Measurements from ENCODE around the gene SPRED3. TPM values are rescaled to one million over a fixed set of nuclear protein-coding genes. Genes with fewer than 3 reads are reported as not detected.

The SPRED3 gene
- total and polyA plus RNA-seq, 9 of the 15 experiments (the other 6 are each of a cell fraction or from before 2014, with no cell fraction given): 0.05 to 1.3 (median 0.36) TPM

DNA sequence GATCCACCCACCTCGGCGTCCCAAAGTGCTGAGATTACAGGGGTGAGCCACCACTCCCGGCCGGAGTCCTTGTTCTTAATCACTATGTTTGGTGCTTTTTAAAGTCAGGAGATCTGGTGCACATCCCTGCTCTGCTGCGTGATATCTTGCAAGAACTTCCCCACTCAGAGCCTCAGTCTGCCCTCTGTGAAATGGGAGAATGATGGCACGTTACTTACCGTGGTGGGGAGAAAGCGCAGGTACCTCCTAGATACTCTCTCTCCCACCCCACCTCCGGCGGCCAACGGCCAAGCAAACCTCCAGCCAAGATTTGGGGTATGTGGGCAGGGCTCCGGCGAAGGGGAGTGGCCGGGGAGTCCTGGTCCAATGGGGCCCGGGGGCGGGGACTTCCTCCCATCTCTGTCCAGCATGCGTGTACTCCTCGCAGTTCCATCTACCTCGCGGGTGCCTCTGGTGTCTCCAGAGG, 44.8 kb downstream of the SPRED3 start, which contains the start of gene RYR1 (continued):
- TF ChIP-seq, protein P1, sequence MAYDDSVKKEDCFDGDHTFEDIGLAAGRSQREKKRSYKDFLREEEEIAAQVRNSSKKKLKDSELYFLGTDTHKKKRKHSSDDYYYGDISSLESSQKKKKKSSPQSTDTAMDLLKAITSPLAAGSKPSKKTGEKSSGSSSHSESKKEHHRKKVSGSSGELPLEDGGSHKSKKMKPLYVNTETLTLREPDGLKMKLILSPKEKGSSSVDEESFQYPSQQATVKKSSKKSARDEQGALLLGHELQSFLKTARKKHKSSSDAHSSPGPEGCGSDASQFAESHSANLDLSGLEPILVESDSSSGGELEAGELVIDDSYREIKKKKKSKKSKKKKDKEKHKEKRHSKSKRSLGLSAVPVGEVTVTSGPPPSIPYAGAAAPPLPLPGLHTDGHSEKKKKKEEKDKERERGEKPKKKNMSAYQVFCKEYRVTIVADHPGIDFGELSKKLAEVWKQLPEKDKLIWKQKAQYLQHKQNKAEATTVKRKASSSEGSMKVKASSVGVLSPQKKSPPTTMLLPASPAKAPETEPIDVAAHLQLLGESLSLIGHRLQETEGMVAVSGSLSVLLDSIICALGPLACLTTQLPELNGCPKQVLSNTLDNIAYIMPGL (CRISPR knock-in tag; IDR thresholded peaks at IDR 0.05): no peak
- TF ChIP-seq PHF8 (IDR thresholded peaks at IDR 0.05; ENCODE audit: borderline replicate concordance, low read length): no peak; the same call in 1 of the 2 replicates
- TF ChIP-seq, protein P2, sequence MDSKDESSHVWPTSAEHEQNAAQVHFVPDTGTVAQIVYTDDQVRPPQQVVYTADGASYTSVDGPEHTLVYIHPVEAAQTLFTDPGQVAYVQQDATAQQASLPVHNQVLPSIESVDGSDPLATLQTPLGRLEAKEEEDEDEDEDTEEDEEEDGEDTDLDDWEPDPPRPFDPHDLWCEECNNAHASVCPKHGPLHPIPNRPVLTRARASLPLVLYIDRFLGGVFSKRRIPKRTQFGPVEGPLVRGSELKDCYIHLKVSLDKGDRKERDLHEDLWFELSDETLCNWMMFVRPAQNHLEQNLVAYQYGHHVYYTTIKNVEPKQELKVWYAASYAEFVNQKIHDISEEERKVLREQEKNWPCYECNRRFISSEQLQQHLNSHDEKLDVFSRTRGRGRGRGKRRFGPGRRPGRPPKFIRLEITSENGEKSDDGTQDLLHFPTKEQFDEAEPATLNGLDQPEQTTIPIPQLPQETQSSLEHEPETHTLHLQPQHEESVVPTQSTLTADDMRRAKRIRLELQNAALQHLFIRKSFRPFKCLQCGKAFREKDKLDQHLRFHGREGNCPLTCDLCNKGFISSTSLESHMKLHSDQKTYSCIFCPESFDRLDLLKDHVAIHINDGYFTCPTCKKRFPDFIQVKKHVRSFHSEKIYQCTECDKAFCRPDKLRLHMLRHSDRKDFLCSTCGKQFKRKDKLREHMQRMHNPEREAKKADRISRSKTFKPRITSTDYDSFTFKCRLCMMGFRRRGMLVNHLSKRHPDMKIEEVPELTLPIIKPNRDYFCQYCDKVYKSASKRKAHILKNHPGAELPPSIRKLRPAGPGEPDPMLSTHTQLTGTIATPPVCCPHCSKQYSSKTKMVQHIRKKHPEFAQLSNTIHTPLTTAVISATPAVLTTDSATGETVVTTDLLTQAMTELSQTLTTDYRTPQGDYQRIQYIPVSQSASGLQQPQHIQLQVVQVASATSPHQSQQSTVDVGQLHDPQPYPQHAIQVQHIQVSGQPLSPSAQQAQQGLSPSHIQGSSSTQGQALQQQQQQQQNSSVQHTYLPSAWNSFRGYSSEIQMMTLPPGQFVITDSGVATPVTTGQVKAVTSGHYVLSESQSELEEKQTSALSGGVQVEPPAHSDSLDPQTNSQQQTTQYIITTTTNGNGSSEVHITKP (IDR thresholded peaks at IDR 0.05; ENCODE audit: partially characterized antibody): peak; percentile 74
- TF ChIP-seq, protein P3, sequence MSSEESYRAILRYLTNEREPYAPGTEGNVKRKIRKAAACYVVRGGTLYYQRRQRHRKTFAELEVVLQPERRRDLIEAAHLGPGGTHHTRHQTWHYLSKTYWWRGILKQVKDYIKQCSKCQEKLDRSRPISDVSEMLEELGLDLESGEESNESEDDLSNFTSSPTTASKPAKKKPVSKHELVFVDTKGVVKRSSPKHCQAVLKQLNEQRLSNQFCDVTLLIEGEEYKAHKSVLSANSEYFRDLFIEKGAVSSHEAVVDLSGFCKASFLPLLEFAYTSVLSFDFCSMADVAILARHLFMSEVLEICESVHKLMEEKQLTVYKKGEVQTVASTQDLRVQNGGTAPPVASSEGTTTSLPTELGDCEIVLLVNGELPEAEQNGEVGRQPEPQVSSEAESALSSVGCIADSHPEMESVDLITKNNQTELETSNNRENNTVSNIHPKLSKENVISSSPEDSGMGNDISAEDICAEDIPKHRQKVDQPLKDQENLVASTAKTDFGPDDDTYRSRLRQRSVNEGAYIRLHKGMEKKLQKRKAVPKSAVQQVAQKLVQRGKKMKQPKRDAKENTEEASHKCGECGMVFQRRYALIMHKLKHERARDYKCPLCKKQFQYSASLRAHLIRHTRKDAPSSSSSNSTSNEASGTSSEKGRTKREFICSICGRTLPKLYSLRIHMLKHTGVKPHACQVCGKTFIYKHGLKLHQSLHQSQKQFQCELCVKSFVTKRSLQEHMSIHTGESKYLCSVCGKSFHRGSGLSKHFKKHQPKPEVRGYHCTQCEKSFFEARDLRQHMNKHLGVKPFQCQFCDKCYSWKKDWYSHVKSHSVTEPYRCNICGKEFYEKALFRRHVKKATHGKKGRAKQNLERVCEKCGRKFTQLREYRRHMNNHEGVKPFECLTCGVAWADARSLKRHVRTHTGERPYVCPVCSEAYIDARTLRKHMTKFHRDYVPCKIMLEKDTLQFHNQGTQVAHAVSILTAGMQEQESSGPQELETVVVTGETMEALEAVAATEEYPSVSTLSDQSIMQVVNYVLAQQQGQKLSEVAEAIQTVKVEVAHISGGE (CRISPR knock-in tag; IDR thresholded peaks at IDR 0.05): no peak
- no peak for TF ChIP-seq ZNF717 (CRISPR knock-in tag; IDR thresholded peaks at IDR 0.05)
- no peak for TF ChIP-seq ZFP30 (CRISPR knock-in tag; IDR thresholded peaks at IDR 0.05; ENCODE audit: borderline replicate concordance)
- TF ChIP-seq KDM1A (IDR thresholded peaks at IDR 0.05): peak; percentile 89 to 92
- no peak for TF ChIP-seq ZNF217 (CRISPR knock-in tag; IDR thresholded peaks at IDR 0.05)
- no peak for TF ChIP-seq MYBL2 (IDR thresholded peaks at IDR 0.05; ENCODE audit: low read depth)
- no peak for TF ChIP-seq MYBL2 (CRISPR knock-in tag; IDR thresholded peaks at IDR 0.05; ENCODE audit: borderline replicate concordance)
- no peak for TF ChIP-seq RBM39 (optimal IDR thresholded peaks at IDR 0.05; ENCODE audit: low read depth, low read length)
- TF ChIP-seq ZNF24 (IDR thresholded peaks at IDR 0.05): 0 out of 2 replicates have a peak, but pooled peaks have one; percentile 40
- TF ChIP-seq NELFE (IDR thresholded peaks at IDR 0.05; ENCODE audit: insufficient read depth, insufficient read length): no peak
- TF ChIP-seq, protein P4, sequence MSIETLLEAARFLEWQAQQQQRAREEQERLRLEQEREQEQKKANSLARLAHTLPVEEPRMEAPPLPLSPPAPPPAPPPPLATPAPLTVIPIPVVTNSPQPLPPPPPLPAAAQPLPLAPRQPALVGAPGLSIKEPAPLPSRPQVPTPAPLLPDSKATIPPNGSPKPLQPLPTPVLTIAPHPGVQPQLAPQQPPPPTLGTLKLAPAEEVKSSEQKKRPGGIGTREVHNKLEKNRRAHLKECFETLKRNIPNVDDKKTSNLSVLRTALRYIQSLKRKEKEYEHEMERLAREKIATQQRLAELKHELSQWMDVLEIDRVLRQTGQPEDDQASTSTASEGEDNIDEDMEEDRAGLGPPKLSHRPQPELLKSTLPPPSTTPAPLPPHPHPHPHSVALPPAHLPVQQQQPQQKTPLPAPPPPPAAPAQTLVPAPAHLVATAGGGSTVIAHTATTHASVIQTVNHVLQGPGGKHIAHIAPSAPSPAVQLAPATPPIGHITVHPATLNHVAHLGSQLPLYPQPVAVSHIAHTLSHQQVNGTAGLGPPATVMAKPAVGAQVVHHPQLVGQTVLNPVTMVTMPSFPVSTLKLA (conservative IDR thresholded peaks at IDR 0.05): peak in 1 of 2 experiments; percentile 40; a peak in 1 of 4 replicates
- TF ChIP-seq ZNF79 (CRISPR knock-in tag; IDR thresholded peaks at IDR 0.05; ENCODE audit: low read depth): no peak
- TF ChIP-seq NCOA6 (IDR thresholded peaks at IDR 0.05): no peak
- no peak for TF ChIP-seq TSC22D4 (tag; IDR thresholded peaks at IDR 0.05)
